GM12892 (cell line): Measurements from ENCODE around the gene PHF21A.
A peak's percentile ranks its signal among the peaks of the same experiment; 100 is the strongest.

Experiments
- DNase-seq: peaks from one replicate; pipeline ENCODE4 v3.0.0; 2011; ENCODE audit not compliant: insufficient read length
- FAIRE-seq: peaks from 2 replicates; lab custom pipeline; 2011; peaks lifted over from hg19 to GRCh38; lab: Jason Lieb, UNC
- POLR2A ChIP-seq: IDR thresholded peaks from 2 replicates; pipeline ENCODE4 v1.6.1; 2011; ENCODE audit warnings: low read depth, low read length, control low read depth
- POLR2AphosphoS5 ChIP-seq: IDR thresholded peaks from 2 replicates; pipeline ENCODE4 v1.6.1; 2011; ENCODE audit warnings: low read depth, low read length, control low read depth
- TAF1 ChIP-seq: IDR thresholded peaks from 2 replicates; pipeline ENCODE4 v1.6.1; 2011; ENCODE audit warnings: low read depth, mild to moderate bottlenecking, control low read depth, low read length, borderline replicate concordance

Gene PHF21A

DNA sequence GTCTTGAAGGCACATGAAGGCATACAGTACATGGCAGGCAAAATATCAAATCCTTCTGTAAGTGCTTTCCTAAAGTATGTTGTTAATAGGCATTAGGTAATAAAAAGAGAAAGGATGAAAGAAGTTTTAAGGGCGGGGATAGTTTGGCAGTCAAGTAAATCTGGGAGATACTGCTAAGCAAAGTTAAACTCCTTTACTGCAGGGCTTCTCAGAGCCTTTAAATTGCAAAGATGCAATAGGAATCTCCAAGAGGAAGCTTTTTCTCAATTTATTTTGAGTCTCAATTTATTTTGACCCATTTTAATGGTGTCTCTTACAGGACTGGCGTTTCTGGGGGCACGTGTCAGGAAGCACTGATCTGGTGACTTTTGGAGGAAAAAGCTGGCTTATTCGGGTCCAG is 12.8 kb upstream of the PHF21A start:
- FAIRE-seq (no peak), DNase-seq (no peak)
- TF ChIP-seq POLR2A (no peak), TAF1 (no peak), POLR2AphosphoS5 (no peak)

GRCh38 chr11:46133119-46133518 is 11.9 kb upstream of the PHF21A start:
- DNase-seq (no peak), FAIRE-seq (no peak)
- TF ChIP-seq POLR2A (no peak), TAF1 (no peak), POLR2AphosphoS5 (no peak)

- TF ChIP-seq POLR2AphosphoS5, result no peak
- TF ChIP-seq POLR2A, result no peak
- no peak for TF ChIP-seq TAF1
- no peak for FAIRE-seq
- no peak for DNase-seq
Measured at GRCh38 chr11:46130286-46130940, 9.2 kb upstream of the PHF21A start.

- DNase-seq (no peak), FAIRE-seq (no peak)
Measured at GRCh38 chr11:46129133-46129532, 7.9 kb upstream of the PHF21A start.

DNA sequence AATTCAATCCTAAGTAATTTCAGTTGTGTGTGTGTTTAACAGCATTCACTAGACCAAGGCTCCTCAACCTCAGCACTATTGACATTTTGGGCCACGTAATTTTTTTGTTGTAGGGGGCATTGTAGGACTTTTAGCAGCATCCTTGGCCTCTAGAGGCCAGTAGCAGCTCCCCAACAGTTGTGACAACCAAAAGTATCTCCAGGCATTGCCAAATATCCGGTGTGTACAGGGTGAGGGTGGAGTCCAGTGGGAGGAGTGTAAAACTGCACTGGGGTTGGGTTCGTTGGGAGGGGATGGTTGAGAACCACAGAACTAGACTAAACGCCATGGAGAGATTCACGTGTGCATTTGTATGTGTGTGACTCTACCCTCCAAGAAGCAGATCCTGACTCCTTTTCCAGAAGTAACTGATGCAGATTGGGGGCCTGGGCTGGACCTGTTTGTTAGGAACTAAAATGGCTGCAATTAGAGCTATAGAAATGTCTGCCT is 5.9 kb upstream of the PHF21A start:
- DNase-seq (no peak), FAIRE-seq (no peak)
- TF ChIP-seq TAF1, result no peak
- no peak for TF ChIP-seq POLR2A
- no peak for TF ChIP-seq POLR2AphosphoS5

More at GRCh38 chr11:46129133-46129532, 7.9 kb upstream of the PHF21A start:
- no peak for TF ChIP-seq POLR2AphosphoS5
- TF ChIP-seq TAF1, result no peak
- TF ChIP-seq POLR2A, result no peak

GRCh38 chr11:46125284-46125683 is 4.0 kb upstream of the PHF21A start:
- FAIRE-seq (no peak), DNase-seq (no peak)
- TF ChIP-seq TAF1, result no peak
- no peak for TF ChIP-seq POLR2AphosphoS5
- TF ChIP-seq POLR2A, result no peak

- FAIRE-seq, result no peak
- TF ChIP-seq TAF1, result no peak
- TF ChIP-seq POLR2A, result no peak
- no peak for TF ChIP-seq POLR2AphosphoS5
- no peak for DNase-seq
Measured at GRCh38 chr11:46122945-46123715, 1.9 kb upstream of the PHF21A start.

DNA sequence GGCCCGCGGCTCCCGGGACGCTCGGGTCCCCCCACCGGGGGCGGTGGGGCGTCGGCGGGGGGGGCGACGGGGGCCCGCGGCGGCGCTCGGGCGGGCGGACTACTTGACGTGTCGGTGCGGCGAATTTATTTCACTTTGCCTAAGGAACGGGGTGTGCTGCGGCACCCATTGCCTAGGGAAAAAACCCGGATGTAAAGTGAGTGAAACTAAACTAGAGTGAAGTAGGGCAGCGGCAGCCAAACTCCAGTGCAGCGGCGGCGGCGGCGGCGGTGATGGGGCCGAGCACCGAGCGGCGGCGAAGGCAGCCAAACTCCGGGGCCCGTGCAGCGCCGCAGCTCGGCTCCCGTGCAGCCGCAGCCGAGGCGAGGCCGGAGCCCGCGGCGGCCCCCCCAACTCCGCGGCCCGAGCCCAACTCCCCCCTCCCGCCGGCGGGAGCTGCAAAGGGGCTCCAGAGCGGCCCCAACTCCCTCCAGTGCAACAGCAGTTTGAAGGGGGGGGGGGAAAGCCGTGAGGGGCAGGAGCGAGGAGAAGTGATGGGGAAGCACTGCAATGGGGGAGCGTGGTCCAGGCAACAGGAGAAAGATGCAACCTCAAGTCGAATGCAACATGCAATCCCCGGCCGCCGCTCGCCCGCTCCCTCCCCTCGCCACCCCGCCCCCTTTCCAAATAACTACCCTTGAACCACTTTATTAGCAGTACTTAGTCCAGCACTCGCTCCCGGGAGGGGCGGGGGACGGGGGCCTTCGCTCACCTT is 647 bp upstream of the PHF21A start:
- peak; percentile 67 for FAIRE-seq
- no peak for TF ChIP-seq POLR2AphosphoS5
- TF ChIP-seq POLR2A, result no peak
- TF ChIP-seq TAF1, result no peak

GRCh38 chr11:46120346-46121300 is 631 bp downstream of the PHF21A start:
- peak; percentile 65 for FAIRE-seq
- no peak for TF ChIP-seq TAF1
- no peak for TF ChIP-seq POLR2AphosphoS5
- no peak for TF ChIP-seq POLR2A
- DNase-seq, result no peak

More for the DNA sequence above, 647 bp upstream of the PHF21A start:
- peak; percentile 38 for DNase-seq

GRCh38 chr11:46119352-46120216 is 1.7 kb downstream of the PHF21A start:
- peak; percentile 84 for FAIRE-seq
- TF ChIP-seq TAF1 (no peak), POLR2A (no peak; the same call in 1 of the 2 replicates)
- DNase-seq, result no peak
